ENCODE measurements around the gene MAP3K14.

- TF ChIP-seq CTCF (conservative IDR thresholded peaks at IDR 0.05) (no peak), EZH2 (IDR thresholded peaks at IDR 0.05; ENCODE audit: low read depth) (no peak)
These were observed 45.2 kb upstream of the MAP3K14 start for GRCh38 chr17:45361976-45362375.
